Activated T-helper 9 cell treated with anti-CD3 and anti-CD28 coated beads, Interleukin-2, amount 50 U/mL, for 16 hours (primary cell): Measurements from ENCODE around the gene SDHB.

ENCODE experiments used
- DNase-seq: peaks from one replicate; pipeline ENCODE4 v3.0.0-alpha.2; 2020; ENCODE audit warnings: low read depth

The SDHB gene

GRCh38 chr1:17012775-17013490 lies 40.9 kb downstream of the SDHB start:
- DNase-seq, result no peak

- DNase-seq, result peak; percentile 82
These were observed 42.2 kb downstream of the SDHB start, which contains the start of gene ATP13A2 for GRCh38 chr1:17011439-17012307. Gene ATP13A2 (minus strand): TSS chr1:17011928. CDS start chr1:17011738, 190 bp downstream.

GRCh38 chr1:17011092-17011438 lies 42.8 kb downstream of the SDHB start:
- no peak for DNase-seq

DNA sequence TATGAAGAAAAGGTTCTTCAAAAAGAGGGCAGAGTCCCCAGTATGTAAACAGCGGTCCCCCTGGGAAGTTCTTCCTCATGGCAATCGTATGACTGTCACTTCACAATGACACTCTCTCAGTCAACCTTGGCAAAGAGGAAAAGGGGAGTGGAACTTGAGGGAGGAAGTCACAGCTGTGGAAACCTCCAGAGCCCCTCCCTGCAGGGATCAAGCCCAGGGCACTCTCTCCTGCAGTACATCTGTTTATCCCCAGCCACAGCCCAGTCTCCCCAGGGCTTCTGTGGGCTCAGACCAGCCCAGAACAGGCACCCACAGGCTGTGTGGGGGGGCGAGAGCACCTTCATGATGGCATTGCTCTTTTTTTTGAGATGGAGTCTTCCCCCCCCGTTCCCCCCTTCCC lies 44.1 kb downstream of the SDHB start:
- DNase-seq, result no peak

- DNase-seq, result no peak
These were observed 45.5 kb downstream of the SDHB start for GRCh38 chr1:17008208-17008855.

GRCh38 chr1:17007121-17007520 lies 46.7 kb downstream of the SDHB start:
- no peak for DNase-seq

GRCh38 chr1:17005365-17005740 lies 48.5 kb downstream of the SDHB start:
- DNase-seq, result no peak

DNA sequence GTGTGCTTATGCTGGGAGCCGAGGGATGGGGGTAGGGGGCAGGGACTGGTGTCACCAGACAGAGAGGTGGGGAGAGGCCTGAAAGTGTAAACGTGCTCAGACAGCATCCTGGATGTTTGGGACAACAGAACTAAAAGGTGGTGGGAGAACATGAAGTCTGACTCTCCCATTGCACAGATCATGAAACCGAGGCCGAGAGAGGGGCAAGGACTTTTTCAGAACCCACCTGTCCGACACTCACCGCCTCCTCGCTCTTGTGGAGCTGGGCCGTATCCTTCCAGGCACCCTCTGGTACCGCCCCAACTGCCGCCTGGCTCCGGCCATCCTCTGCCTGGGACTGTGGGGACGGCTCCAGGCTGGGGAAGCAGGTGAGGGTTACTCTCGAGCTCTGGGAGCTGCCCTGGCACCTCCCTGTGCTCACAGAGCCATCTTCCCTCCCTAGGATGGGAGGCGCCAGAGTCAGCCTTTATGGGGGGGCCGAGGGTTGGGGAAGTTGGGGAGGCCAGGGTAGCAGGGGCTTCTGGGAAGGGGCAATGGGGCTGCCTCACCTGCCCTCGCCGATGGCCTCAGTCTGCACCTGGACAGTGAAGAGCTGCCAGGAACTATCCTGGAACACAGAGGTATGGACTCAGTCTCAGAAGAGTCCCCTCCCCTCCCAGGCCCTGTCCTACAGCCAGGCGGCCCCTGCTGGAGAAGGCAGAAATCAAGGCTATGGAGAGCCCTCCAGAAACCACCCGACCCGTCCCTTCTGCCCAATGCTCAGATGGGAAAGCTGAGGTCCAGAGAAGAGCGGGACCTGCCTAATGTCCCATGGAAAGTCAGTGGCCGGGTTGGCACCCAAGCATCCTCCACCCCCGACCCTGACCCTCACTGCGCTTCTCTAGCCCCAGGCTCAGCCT lies 49.1 kb downstream of the SDHB start:
- DNase-seq, result no peak

GRCh38 chr1:17002524-17002902 lies 51.3 kb downstream of the SDHB start:
- no peak for DNase-seq

DNA sequence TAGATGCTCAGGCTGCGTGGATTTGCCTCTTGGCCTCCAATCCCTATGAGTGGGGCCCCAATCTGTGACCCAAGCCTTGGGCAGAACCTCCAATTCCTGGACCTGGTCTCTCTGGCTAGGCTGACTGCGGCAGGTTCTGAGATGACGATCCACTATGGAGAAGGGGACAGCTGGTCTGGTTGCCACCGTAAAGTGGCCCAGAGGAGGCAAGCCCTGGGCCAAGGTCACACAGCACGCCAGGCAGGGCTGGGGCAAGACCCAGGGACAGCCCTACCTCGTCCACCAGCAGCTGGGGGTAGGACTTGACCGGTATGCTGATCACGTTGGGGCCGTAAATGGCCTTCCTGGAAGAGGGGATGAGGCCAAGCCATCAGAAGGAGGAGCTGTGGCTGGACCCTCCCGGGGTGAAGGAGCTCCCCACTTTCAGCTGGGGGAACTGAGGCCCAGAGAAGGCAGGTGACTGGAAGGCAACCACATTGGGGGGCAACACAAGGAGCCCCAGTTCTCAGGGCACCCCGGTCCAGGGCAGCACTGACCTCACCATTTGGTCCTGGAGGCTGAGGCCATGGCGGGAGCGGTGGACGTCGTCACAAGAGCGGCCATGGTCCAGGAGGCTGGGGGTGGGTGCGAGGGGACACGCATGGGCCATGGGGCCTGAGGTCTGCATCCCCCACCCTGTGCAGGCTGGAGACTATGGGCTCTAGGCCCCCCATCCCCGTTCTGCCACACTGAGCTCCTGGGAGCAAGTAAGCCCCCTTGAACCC lies 51.9 kb downstream of the SDHB start:
- DNase-seq, result no peak

DNA sequence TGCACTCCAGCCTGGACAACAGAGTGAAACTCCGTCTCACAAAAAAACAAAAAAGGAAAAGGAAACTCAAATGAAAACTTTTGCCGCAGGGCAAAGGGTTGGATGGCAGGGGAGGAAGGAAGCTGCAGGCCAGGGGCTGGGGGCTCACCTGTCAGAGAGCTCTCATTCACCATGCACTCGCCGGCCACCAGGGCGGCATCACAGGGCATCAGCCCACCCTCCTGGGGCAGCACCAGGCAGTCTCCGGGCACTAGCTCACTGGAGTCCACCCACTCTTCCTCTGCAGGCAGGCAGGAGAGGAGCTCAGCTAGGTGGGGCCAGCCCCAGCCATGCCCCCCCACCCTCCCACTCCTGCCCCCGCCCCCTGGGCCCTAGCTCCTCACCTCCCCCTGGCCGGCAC lies 54.0 kb downstream of the SDHB start:
- DNase-seq, result no peak

- no peak for DNase-seq
These were observed 55.2 kb downstream of the SDHB start for GRCh38 chr1:16998589-16998988.

GRCh38 chr1:16996845-16997244 lies 57.0 kb downstream of the SDHB start:
- no peak for DNase-seq

GRCh38 chr1:16993521-16994038 lies 60.3 kb downstream of the SDHB start:
- DNase-seq, result no peak

DNA sequence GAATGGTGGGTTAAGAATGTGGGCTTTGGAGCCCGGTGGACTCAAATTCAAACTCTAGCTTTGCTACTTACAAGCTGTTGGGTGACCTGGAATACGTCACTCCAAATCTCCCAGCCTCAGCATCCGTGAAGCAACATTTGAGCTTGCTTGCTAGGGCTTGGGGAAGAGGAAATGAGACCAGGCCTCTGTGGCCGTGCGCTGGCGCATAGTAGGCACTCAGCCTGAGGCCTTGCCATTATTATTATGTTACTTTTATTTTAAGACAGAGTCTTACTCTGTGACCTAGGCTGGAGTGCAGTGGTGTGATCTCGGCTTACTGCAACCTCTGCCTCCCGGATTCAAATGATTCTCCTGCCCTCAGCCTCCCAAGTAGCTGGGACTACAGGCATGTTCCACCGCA lies 61.2 kb downstream of the SDHB start:
- DNase-seq, result no peak

DNA sequence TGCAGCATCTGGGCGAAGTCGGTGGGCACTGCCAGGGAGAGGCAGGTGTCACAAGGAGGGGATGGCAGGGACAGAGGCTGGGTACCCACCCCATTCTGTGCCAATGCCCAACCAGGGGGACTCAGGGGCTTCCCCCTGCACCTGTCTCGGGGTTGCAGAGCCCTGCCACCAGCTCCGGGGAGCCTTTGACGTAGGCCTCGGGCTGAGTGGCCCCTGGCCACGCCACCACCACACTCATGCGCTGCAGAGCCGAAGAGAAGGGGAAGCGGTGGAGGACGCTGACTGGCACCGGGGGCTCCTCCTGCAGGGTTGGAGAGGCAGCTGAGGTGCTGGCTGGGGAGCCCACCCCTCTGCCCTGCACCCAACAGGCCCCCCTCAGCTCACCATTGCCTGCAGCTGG lies 61.7 kb downstream of the SDHB start:
- DNase-seq, result no peak

DNA sequence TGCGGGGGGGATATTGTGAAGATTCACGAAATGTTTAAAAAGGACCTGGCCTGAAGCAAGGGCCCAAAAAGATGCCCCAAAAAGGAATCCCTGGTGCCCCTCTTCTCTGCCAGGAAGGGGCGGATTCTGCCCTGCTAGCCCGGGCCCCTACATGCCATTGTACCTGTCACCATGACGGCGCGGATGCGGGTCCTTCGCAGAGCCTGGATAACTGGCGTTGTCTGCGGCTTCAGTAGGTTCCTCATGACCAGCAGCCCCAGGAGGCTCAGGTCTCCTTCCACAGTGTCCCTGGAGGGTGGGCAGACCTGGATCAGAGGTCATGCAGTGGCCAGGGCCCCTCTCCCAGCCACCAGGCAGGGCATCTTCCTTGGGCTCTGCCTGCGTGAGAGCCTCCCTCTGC lies 62.3 kb downstream of the SDHB start:
- no peak for DNase-seq

DNA sequence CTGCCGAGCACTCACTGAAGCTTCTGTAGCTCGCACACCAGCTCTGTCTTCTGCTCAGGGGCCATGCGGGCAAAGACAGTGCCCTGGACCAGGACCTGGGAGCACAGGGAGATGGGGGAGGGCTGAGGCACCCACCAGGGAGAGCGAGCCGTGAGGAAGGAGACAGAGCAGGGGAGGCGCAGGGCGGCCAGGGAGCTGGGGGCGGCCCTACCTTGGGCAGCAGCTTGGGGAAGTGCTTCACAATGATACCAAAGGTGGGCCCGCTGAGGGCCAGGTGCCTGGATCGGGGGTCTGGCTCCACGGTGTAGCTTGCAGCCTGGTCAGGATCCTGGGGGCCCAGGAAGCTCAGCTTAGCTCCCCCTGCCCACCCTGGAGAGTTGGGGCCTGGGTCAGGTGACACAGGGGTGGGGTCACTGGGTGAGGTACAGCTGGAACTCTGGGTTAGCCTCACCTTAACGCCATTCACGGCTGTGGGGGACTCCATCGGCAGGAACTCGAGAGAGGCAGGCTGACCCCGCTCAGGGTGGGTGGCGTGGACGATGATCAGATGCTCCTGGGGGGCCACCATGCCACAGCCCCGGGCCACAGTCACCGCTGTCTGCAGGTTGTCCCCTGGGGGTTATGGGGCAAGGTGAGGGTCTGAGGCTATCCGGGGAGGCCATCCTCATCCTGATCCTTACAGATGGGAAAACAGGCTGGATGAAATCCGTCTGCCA lies 64.0 kb downstream of the SDHB start:
- DNase-seq, result no peak

GRCh38 chr1:16988210-16988609 lies 65.6 kb downstream of the SDHB start:
- DNase-seq, result no peak

GRCh38 chr1:16986962-16987361 lies 66.9 kb downstream of the SDHB start:
- DNase-seq, result no peak
